Activated CD8-positive, alpha-beta T cell treated with anti-CD3 and anti-CD28 coated beads for 36 hours (primary cell): ENCODE data around the gene ITK. TPM values are rescaled to one million over a fixed set of nuclear protein-coding genes. Genes with fewer than 3 reads are reported as not detected.

Experiments
- ATAC-seq: fragments of 200-7000 bp; cut with Tn5 transposase; one replicate; pipeline ENCODE4 v1.10.0; 2021; ENCODE audit warnings: mild to moderate bottlenecking, moderate library complexity
- CTCF ChIA-PET: fragments of 350-600 bp; sonication (Branson Sonifier 250); formaldehyde crosslinking; loops from one replicate; lab custom pipeline; 2021; ENCODE audit warnings: antibody characterized with exemption; lab: Charles Lee
- POLR2A ChIA-PET: fragments of 350-600 bp; sonication (Branson Sonifier 250); formaldehyde crosslinking; loops from one replicate; lab custom pipeline; 2021; ENCODE audit warnings: antibody characterized with exemption; lab: Charles Lee
- DNase-seq: peaks from one replicate; pipeline ENCODE4 v3.0.0-alpha.2; 2020
- H3K27ac Mint-ChIP-seq: one replicate; pipeline ENCODE4 v1.8.0; 2021; ENCODE audit warnings: mild to moderate bottlenecking, mixed read lengths
- H3K27me3 Mint-ChIP-seq: one replicate; pipeline ENCODE4 v1.8.0; 2021; ENCODE audit warnings: mixed read lengths
- H3K36me3 Mint-ChIP-seq: one replicate; pipeline ENCODE4 v1.8.0; 2021; ENCODE audit warnings: low read depth, mixed read lengths
- H3K4me1 Mint-ChIP-seq: one replicate; pipeline ENCODE4 v1.8.0; 2021; ENCODE audit warnings: low read depth, mixed read lengths
- H3K4me3 Mint-ChIP-seq: one replicate; pipeline ENCODE4 v1.8.0; 2021; ENCODE audit warnings: mild to moderate bottlenecking, moderate library complexity, mixed read lengths
- H3K9me3 Mint-ChIP-seq: one replicate; pipeline ENCODE4 v1.8.0; 2021; ENCODE audit warnings: mixed read lengths
- intact Hi-C: fragments of 100-400 bp; cut with micrococcal nuclease; formaldehyde crosslinking; loops from one replicate; pipeline ENCODE4 v1.10.0; 2022
- total RNA-seq, 2 experiments: library from RNA; stranded (reverse); gene quantifications; one replicate each; pipeline ENCODE4 v1.2.3, GENCODE V29; 2021
- TF ChIP-seq, protein P1 (sequence below): fragments of 200-600 bp; IDR thresholded peaks from one replicate; pipeline ENCODE4 v1.8.0; 2022; ENCODE audit warnings: antibody characterized with exemption, mild to moderate bottlenecking

Gene ITK
- total RNA-seq, 2 experiments from 2014 or later, result 229 to 236 TPM

GRCh38 chr5:157284458-157285212 is 104.0 kb downstream of the ITK start:
- peaks cover 71% of the 10 kb centered on the region for H3K36me3 Mint-ChIP-seq
- no peak overlapping the region for H3K4me3 Mint-ChIP-seq
- ChIA-PET CTCF (interaction anchor here (0.8 to 1.1 kb wide), 5 partner anchors 11 to 135 kb away, joined by 3 to 5 read pairs (median 3); no protein-coding TSS in a partner anchor), POLR2A (interaction anchor here (0.6 to 3.0 kb wide), 3 partner anchors 12 to 31 kb away, joined by 3 to 18 read pairs (median 3); no protein-coding TSS in a partner anchor)
- intact Hi-C loops, result no loop called here
- peaks cover 87% of the 10 kb centered on the region for H3K4me1 Mint-ChIP-seq
- H3K9me3 Mint-ChIP-seq, result peaks cover 6% of the 10 kb centered on the region
- TF ChIP-seq, protein P1, sequence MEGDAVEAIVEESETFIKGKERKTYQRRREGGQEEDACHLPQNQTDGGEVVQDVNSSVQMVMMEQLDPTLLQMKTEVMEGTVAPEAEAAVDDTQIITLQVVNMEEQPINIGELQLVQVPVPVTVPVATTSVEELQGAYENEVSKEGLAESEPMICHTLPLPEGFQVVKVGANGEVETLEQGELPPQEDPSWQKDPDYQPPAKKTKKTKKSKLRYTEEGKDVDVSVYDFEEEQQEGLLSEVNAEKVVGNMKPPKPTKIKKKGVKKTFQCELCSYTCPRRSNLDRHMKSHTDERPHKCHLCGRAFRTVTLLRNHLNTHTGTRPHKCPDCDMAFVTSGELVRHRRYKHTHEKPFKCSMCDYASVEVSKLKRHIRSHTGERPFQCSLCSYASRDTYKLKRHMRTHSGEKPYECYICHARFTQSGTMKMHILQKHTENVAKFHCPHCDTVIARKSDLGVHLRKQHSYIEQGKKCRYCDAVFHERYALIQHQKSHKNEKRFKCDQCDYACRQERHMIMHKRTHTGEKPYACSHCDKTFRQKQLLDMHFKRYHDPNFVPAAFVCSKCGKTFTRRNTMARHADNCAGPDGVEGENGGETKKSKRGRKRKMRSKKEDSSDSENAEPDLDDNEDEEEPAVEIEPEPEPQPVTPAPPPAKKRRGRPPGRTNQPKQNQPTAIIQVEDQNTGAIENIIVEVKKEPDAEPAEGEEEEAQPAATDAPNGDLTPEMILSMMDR, result no peak
- ATAC-seq, result no peak
- H3K27me3 Mint-ChIP-seq, result no peaks in the 10 kb centered on the region
- DNase-seq, result no peak
- H3K27ac Mint-ChIP-seq, result peak overlapping the region; percentile 34

- ChIA-PET POLR2A (interaction anchor here (0.6 to 1.3 kb wide), 5 partner anchors 19 to 32 kb away, joined by 3 to 4 read pairs (median 3); no protein-coding TSS in a partner anchor), CTCF (interaction anchor here (1.1 to 2.5 kb wide), 5 partner anchors 12 to 54 kb away, joined by 3 to 7 read pairs (median 4); no protein-coding TSS in a partner anchor)
- Mint-ChIP-seq H3K4me1 (peaks cover 88% of the 10 kb centered on the region), H3K9me3 (peaks cover 6% of the 10 kb centered on the region), H3K36me3 (peaks cover 73% of the 10 kb centered on the region), H3K27ac (no peak overlapping the region), H3K4me3 (no peak overlapping the region), H3K27me3 (no peaks in the 10 kb centered on the region)
- TF ChIP-seq, protein P1, result no peak
- ATAC-seq, result no peak
- intact Hi-C loops, result no loop called here
- DNase-seq, result no peak
Observed at GRCh38 chr5:157285310-157286035, 104.8 kb downstream of the ITK start.

DNA sequence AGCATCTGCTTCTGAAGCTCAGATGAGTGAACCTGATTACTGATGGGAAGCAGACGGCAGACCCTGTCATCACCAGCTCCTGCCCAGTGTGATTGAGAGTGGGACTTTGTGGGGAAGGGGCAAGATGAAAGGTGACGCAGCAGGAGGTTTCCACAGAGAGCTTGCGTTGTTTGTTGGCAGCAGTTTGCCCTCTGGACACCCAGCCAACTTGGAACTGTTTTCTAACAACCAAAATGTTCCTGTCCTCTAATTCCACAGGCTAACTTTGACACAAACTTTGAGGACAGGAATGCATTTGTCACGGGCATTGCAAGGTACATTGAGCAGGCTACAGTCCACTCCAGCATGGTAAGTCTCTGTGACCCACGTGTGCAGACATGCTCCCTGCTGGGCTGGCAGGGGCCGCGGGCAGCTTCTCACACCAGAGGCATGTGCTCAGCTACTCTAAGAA is 106.1 kb downstream of the ITK start:
- CTCF ChIA-PET, result interaction anchor here (0.8 to 2.9 kb wide), 8 partner anchors 12 to 55 kb away, joined by 3 to 13 read pairs (median 5); no protein-coding TSS in a partner anchor
- intact Hi-C loops, result no loop called here
- peaks cover 88% of the 10 kb centered on the region for H3K4me1 Mint-ChIP-seq
- peaks cover 74% of the 10 kb centered on the region for H3K36me3 Mint-ChIP-seq
- TF ChIP-seq, protein P1, result no peak
- ATAC-seq (no peak), DNase-seq (no peak)
- no peak overlapping the region for H3K4me3 Mint-ChIP-seq
- peaks cover 5% of the 10 kb centered on the region for H3K9me3 Mint-ChIP-seq
- POLR2A ChIA-PET, result interaction anchor here (0.9 to 1.5 kb wide), 4 partner anchors 11 to 105 kb away, joined by 3 to 4 read pairs (median 4); no protein-coding TSS in a partner anchor
- peak overlapping the region; percentile 43 for H3K27ac Mint-ChIP-seq
- H3K27me3 Mint-ChIP-seq, result no peaks in the 10 kb centered on the region

- ChIA-PET POLR2A (interaction anchor here (0.8 to 2.4 kb wide), 4 partner anchors 8 to 31 kb away, joined by 3 to 9 read pairs (median 4); no protein-coding TSS in a partner anchor), CTCF (interaction anchor here (0.7 to 2.9 kb wide), 5 partner anchors 11 to 133 kb away, joined by 3 to 13 read pairs (median 4); no protein-coding TSS in a partner anchor)
Observed at GRCh38 chr5:157288405-157289163, 107.9 kb downstream of the ITK start.

More at GRCh38 chr5:157288405-157289163, 107.9 kb downstream of the ITK start:
- intact Hi-C loops, result no loop called here
- TF ChIP-seq, protein P1, result no peak
- Mint-ChIP-seq H3K27ac (peak overlapping the region; percentile 69), H3K36me3 (peaks cover 81% of the 10 kb centered on the region), H3K9me3 (no peaks in the 10 kb centered on the region), H3K4me1 (peaks cover 83% of the 10 kb centered on the region), H3K27me3 (no peaks in the 10 kb centered on the region), H3K4me3 (no peak overlapping the region)
- no peak for DNase-seq
- no peak for ATAC-seq
